ENCODE results near the gene CDCP1.

Gene CDCP1

GRCh38 chr3:45137656-45138181 is 8.5 kb downstream of the CDCP1 start:
- DNase-seq (ENCODE audit: low read depth): peak; percentile 44

GRCh38 chr3:45135959-45136358 is 10.2 kb downstream of the CDCP1 start:
- DNase-seq (ENCODE audit: low read depth): no peak

- peak; percentile 49 for DNase-seq (ENCODE audit: low read depth)
Observed at GRCh38 chr3:45134758-45135521, 11.2 kb downstream of the CDCP1 start.

- DNase-seq (ENCODE audit: low read depth): peak; percentile 46
Observed at GRCh38 chr3:45132568-45133211, 13.5 kb downstream of the CDCP1 start.

- DNase-seq (ENCODE audit: low read depth): peak; percentile 71
Observed at GRCh38 chr3:45131201-45131600, 15.0 kb downstream of the CDCP1 start.

- DNase-seq (ENCODE audit: low read depth): no peak
Observed at GRCh38 chr3:45130476-45130875, 15.7 kb downstream of the CDCP1 start.

- no peak for DNase-seq (ENCODE audit: low read depth)
Observed at GRCh38 chr3:45128950-45129349, 17.2 kb downstream of the CDCP1 start.

- DNase-seq (ENCODE audit: low read depth): no peak
Observed at GRCh38 chr3:45127130-45127822, 18.9 kb downstream of the CDCP1 start.

- DNase-seq (ENCODE audit: low read depth): no peak
Observed at GRCh38 chr3:45126730-45127129, 19.4 kb downstream of the CDCP1 start.

GRCh38 chr3:45125550-45126026 is 20.6 kb downstream of the CDCP1 start:
- DNase-seq (ENCODE audit: low read depth): no peak

- DNase-seq (ENCODE audit: low read depth): no peak
Observed at GRCh38 chr3:45124956-45125355, 21.2 kb downstream of the CDCP1 start.

GRCh38 chr3:45124352-45124751 is 21.8 kb downstream of the CDCP1 start:
- DNase-seq (ENCODE audit: low read depth): peak; percentile 98

- peak; percentile 97 for DNase-seq (ENCODE audit: low read depth)
Observed at GRCh38 chr3:45123581-45124269, 22.5 kb downstream of the CDCP1 start.

GRCh38 chr3:45123030-45123429 is 23.1 kb downstream of the CDCP1 start:
- DNase-seq (ENCODE audit: low read depth): peak; percentile 94

- DNase-seq (ENCODE audit: low read depth): no peak
Observed at GRCh38 chr3:45120359-45121158, 25.6 kb downstream of the CDCP1 start.

- no peak for DNase-seq (ENCODE audit: low read depth)
Observed at GRCh38 chr3:45119824-45120358, 26.3 kb downstream of the CDCP1 start.

GRCh38 chr3:45119376-45119775 is 26.8 kb downstream of the CDCP1 start:
- no peak for DNase-seq (ENCODE audit: low read depth)

GRCh38 chr3:45118615-45119071 is 27.5 kb downstream of the CDCP1 start:
- DNase-seq (ENCODE audit: low read depth): no peak

GRCh38 chr3:45116350-45116749 is 29.8 kb downstream of the CDCP1 start:
- DNase-seq (ENCODE audit: low read depth): no peak

GRCh38 chr3:45113625-45114050 is 32.5 kb downstream of the CDCP1 start:
- peak; percentile 23 for DNase-seq (ENCODE audit: low read depth)

GRCh38 chr3:45112939-45113338 is 33.2 kb downstream of the CDCP1 start:
- DNase-seq (ENCODE audit: low read depth): peak; percentile 24
